Esophagus squamous epithelium (tissue), 5 donors: ENCODE data around the gene INHBC. TPM values are rescaled to one million over a fixed set of nuclear protein-coding genes. Genes with fewer than 3 reads are reported as not detected.
"Not testable (repeated sequence)": the region's sequence is repeated elsewhere in the genome, so short reads cannot be mapped to it uniquely, and the experiment has no call there.

Source experiments
- DNase-seq: peaks from one replicate; lab custom pipeline; 2025; lab: John Stamatoyannopoulos, UW
- H3K27ac ChIP-seq, 4 donors: fragments of 200-600 bp; sonication (generic); one replicate each; pipeline ENCODE4 v1.5.1; 2016 to 2019; ENCODE audit warnings: mild to moderate bottlenecking in 1 of 4
- H3K27me3 ChIP-seq, 4 donors: fragments of 200-600 bp; sonication (generic); 1 replicate in 3 of 4; 2 replicates in 1 of 4; pipeline versions ENCODE4 v1.5.1 to v1.6.0; 2017 to 2021; ENCODE audit warnings: antibody characterized with exemption in 1 of 4
- H3K36me3 ChIP-seq, 3 donors: fragments of 200-600 bp; sonication (generic); one replicate each; pipeline ENCODE4 v1.5.1; 2016 to 2019
- H3K4me1 ChIP-seq, 3 donors: fragments of 200-600 bp; sonication (generic); one replicate each; pipeline ENCODE4 v1.5.1; 2017 to 2019
- H3K4me3 ChIP-seq, 4 donors: fragments of 200-600 bp; sonication (generic); 1 replicate in 3 of 4; 2 replicates in 1 of 4; pipeline ENCODE4 v1.5.1; 2016 to 2019; ENCODE audit warnings: mild to moderate bottlenecking in 2 of 4, moderate library complexity in 1 of 4
- H3K9me3 ChIP-seq, 3 donors: fragments of 200-600 bp; sonication (generic); one replicate each; pipeline ENCODE4 v1.5.1; 2016 to 2019
- POLR2A ChIP-seq, 4 donors: fragments of 450-650 bp; IDR thresholded peaks; one replicate each; pipeline ENCODE4 v1.6.1; 2017; ENCODE audit warnings: antibody characterized with exemption in 4 of 4, mild to moderate bottlenecking in 4 of 4, moderate library complexity in 3 of 4
- WGBS, 2 donors: methylation state at CpG; one replicate each; pipeline ENCODE4 v1.1.5; 2018; 5-methylcytosine and 5-hydroxymethylcytosine counted together
- intact Hi-C: fragments of 100-400 bp; cut with DNase I; formaldehyde crosslinking; loops from one replicate; pipeline ENCODE4 v1.15.0; 2022
- total RNA-seq, 4 donors: library from RNA; depleted of rRNA; stranded (reverse); fragments of >200 nt; gene quantifications; one replicate each; pipeline ENCODE4 v1.1.0, GENCODE V29; 2016
- TF ChIP-seq, protein P1 (sequence below), 6 experiments: fragments of 450-650 bp in 4 of 6; fragments of 200-600 bp in 2 of 6; sonication (generic) in 2 of 6; IDR thresholded peaks; one replicate each; pipeline ENCODE4 v1.5.1; 2016 to 2019; ENCODE audit warnings: antibody characterized with exemption in 6 of 6, mild to moderate bottlenecking in 4 of 6, moderate library complexity in 4 of 6
- donor health status: DM: yes; HTN: yes; CAD: no.

Gene INHBC
- total RNA-seq, 4 donors from 2014 or later, result not detected

DNA sequence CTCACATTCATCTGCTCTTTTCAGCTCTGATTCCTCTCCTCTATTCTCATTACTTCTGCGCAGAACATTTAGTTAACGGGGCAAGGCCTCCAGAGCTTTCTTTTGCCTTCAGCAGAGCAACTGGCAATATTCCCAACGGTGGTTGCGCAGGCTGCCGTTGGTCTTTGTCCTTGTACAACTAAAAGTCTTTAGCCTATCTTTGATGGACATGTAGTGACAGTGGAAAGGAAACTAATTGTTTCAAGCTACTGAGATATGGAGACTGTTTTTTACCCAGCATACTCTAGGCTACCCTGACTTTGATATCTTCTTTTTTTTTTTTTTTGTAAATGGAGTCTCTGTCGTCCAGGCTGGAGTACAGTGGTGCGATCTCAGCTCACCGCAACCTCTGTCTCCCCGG is 16.3 kb upstream of the INHBC start:
- Histone ChIP-seq H3K4me3 (no peak overlapping the region), H3K4me1 (peaks cover 0 to 11% (median 0%) of the 10 kb centered on the region in 3 donors), H3K36me3 (peaks cover 0 to 29% (median 5%) of the 10 kb centered on the region in 3 donors), H3K27ac (no peak overlapping the region), H3K9me3 (no peaks in the 10 kb centered on the region), H3K27me3 (no peaks in the 10 kb centered on the region)
- no peak for DNase-seq
- TF ChIP-seq POLR2A (IDR thresholded peaks at IDR 0.05), result no peak
- intact Hi-C loops, result no loop called here
- 89 to 92% methylated on average over 9 of the region's 9 CpGs for WGBS, 2 donors

DNA sequence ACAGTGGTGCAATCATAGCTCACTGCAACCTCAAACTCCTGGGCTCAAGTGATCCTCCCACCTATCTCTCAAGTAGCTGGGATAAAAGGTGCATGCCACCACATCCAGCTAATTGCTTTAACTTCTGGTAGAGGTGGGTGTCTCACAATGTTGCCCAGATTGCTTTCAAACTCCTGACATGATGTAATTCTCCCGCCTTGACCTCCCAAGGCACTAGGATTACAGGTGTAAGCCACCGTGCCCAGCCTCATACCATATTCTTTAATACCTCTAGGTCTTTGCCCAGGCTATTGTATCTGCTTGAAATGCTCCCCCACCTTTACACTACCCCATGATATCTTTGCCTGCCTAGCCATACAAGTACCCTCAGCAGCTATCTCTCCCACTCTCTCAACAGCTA is 15.1 kb upstream of the INHBC start:
- DNase-seq, result no peak
- Histone ChIP-seq H3K27me3 (no peaks in the 10 kb centered on the region), H3K36me3 (peaks cover 0 to 39% (median 5%) of the 10 kb centered on the region in 3 donors), H3K9me3 (no peaks in the 10 kb centered on the region), H3K4me3 (no peak overlapping the region), H3K27ac (no peak overlapping the region), H3K4me1 (peaks cover 0 to 11% (median 0%) of the 10 kb centered on the region in 3 donors)
- 97 to 100% methylated on average over 2 of the region's 2 CpGs for WGBS, 2 donors
- TF ChIP-seq POLR2A (IDR thresholded peaks at IDR 0.05), result no peak
- TF ChIP-seq, protein P1, sequence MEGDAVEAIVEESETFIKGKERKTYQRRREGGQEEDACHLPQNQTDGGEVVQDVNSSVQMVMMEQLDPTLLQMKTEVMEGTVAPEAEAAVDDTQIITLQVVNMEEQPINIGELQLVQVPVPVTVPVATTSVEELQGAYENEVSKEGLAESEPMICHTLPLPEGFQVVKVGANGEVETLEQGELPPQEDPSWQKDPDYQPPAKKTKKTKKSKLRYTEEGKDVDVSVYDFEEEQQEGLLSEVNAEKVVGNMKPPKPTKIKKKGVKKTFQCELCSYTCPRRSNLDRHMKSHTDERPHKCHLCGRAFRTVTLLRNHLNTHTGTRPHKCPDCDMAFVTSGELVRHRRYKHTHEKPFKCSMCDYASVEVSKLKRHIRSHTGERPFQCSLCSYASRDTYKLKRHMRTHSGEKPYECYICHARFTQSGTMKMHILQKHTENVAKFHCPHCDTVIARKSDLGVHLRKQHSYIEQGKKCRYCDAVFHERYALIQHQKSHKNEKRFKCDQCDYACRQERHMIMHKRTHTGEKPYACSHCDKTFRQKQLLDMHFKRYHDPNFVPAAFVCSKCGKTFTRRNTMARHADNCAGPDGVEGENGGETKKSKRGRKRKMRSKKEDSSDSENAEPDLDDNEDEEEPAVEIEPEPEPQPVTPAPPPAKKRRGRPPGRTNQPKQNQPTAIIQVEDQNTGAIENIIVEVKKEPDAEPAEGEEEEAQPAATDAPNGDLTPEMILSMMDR (IDR thresholded peaks at IDR 0.05), result no peak
- intact Hi-C loops, result no loop called here

DNA sequence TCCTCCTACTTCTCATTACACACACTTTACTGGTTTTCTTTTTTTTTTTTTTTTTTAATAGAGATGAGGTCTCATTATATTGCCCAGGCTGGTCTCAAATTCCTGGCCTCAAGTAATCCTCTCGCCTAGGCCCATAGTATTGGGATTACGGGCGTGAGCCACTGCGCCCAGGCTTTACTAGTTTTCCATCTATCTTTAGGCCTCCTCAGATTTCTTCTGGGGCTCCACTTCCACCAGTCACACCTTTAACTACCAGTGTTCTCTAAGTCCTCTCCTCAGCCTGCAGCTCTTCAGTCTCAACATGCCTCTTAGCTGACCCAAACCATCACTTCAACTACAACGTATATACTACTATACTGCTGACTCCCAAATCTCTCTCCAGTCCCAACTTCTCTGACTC is 14.1 kb upstream of the INHBC start:
- DNase-seq, result no peak
- no peak overlapping the region for H3K4me3 ChIP-seq
- peaks cover 0 to 11% (median 0%) of the 10 kb centered on the region in 3 donors for H3K4me1 ChIP-seq
- no peak for TF ChIP-seq POLR2A (IDR thresholded peaks at IDR 0.05)
- TF ChIP-seq, protein P1 (IDR thresholded peaks at IDR 0.05), result no peak
- H3K27me3 ChIP-seq, result no peaks in the 10 kb centered on the region
- no peaks in the 10 kb centered on the region for H3K9me3 ChIP-seq
- no peak overlapping the region for H3K27ac ChIP-seq
- H3K36me3 ChIP-seq, result peaks cover 0 to 41% (median 5%) of the 10 kb centered on the region in 3 donors
- WGBS, 2 donors, result 96 to 100% methylated on average over 5 of the region's 5 CpGs
- intact Hi-C loops, result no loop called here

DNA sequence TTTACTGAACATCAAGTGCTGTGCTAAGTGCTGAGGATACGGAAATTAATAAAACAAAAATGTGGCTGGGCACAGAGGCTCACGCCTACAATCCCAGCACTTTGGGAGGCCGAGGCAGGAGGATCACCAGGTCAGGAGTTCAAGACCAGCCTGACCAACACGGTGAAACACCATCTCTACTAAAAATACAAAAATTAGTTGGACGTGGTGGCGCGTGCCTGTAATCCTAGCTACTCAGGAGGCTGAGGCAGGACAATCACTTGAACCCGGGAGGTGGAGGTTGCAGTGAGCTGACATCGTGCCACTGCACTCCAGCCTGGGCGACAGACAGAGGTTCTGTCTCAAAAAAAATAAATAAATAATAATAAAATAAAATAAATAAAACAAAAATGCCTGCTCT is 7.6 kb upstream of the INHBC start:
- H3K27me3 ChIP-seq, H3K4me3 ChIP-seq, intact Hi-C loops, DNase-seq, H3K27ac ChIP-seq, H3K9me3 ChIP-seq: not testable (repeated sequence)
- 95 to 97% methylated on average over 8 to 10 of the region's 10 CpGs for WGBS, 2 donors
- H3K4me1 ChIP-seq, result peaks cover 5 to 25% (median 11%) of the 10 kb centered on the region in 3 donors
- H3K36me3 ChIP-seq, result peaks cover 0 to 31% (median 5%) of the 10 kb centered on the region in 3 donors

DNA sequence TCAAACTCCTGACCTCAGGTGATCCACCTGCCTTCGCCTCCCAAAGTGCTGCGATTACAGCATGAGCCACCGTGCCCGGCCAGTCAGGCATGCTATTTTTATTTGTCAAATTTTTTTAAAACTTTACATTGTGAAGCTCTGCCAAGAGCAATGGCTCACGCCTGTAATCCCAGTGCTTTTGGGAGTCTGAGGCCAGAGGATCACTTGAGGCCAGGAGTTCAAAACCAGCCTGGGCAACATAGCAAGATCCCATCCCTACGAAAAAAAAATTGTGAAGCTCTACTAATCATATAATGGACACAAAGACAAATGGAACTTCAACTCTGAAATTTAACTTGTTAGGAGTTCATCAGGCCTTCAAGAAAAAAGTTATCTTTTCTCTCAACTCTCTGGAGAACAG is 5.6 kb upstream of the INHBC start:
- H3K9me3 ChIP-seq, result no peaks in the 10 kb centered on the region
- intact Hi-C loops, result no loop called here
- TF ChIP-seq POLR2A (IDR thresholded peaks at IDR 0.05), result no peak
- peak overlapping the region in 3 of 4 donors; percentile 96 to 98 (median 97) for H3K27ac ChIP-seq
- WGBS, 2 donors, result 67% methylated on average over 6 of the region's 6 CpGs
- H3K4me3 ChIP-seq, result peak overlapping the region in 1 of 4 donors; percentile 95
- peaks cover 0 to 11% (median 0%) of the 10 kb centered on the region in 3 donors for H3K36me3 ChIP-seq
- DNase-seq, result no peak
- H3K4me1 ChIP-seq, result peaks cover 5 to 25% (median 11%) of the 10 kb centered on the region in 3 donors
- no peaks in the 10 kb centered on the region for H3K27me3 ChIP-seq

DNA sequence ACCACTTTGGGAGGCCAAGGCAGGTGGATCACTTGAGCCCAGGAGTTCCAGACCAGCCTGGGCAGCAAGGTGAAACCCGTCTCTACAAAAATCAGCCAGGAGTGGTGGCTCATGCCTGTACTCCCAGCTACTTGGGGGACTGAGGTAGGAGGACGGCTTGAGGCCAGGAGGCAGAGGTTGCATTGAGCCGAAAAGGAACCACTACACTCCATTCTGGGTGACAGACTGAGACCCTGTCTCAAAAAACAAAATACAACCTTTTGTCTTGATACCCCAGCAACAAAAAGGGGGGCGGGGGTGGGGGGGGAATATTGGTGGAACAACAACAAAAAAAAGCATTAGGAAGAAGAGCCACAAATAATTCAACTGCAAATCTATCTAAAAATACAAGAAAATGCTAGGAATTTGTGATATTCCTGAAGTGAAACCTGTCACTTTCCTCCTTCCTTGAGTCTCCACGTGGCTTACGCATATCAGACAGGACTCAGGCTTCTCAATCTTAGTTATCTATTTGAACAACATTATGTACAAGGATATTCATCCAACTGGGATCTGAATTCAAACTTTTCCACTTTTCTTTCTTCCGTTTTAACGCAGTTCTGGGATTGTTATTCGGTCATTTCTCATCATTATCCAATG is 5.0 kb upstream of the INHBC start:
- Histone ChIP-seq H3K9me3 (no peaks in the 10 kb centered on the region), H3K36me3 (peaks cover 0 to 7% (median 0%) of the 10 kb centered on the region in 3 donors), H3K27me3 (no peaks in the 10 kb centered on the region), H3K27ac (peak overlapping the region; percentile 96 to 99 (median 98)), H3K4me1 (peaks cover 5 to 25% (median 11%) of the 10 kb centered on the region in 3 donors), H3K4me3 (peak overlapping the region; percentile 81 to 95 (median 84))
- no peak for DNase-seq
- 24 to 25% methylated on average over 9 of the region's 9 CpGs for WGBS, 2 donors
- intact Hi-C loops, result no loop called here
- no peak for TF ChIP-seq POLR2A (IDR thresholded peaks at IDR 0.05)
- TF ChIP-seq, protein P1 (IDR thresholded peaks at IDR 0.05), result no peak
